ENCODE data around the gene TRPM2. TPM values are rescaled to one million over a fixed set of nuclear protein-coding genes. Genes with fewer than 3 reads are reported as not detected.

Gene TRPM2
- total RNA-seq, 4 donors from 2014 or later: 1.0 to 3.3 (median 3.1) TPM

- TF ChIP-seq CTCF (IDR thresholded peaks at IDR 0.05) (no peak), POLR2AphosphoS5 (IDR thresholded peaks at IDR 0.05) (no peak), EP300 (IDR thresholded peaks at IDR 0.05) (no peak), POLR2A (IDR thresholded peaks at IDR 0.05) (no peak)
- H3K9me3 ChIP-seq: no peaks in the 10 kb centered on the region
- H3K4me1 ChIP-seq: no peaks in the 10 kb centered on the region
- no peak overlapping the region for H3K4me3 ChIP-seq
- peaks cover 33% of the 10 kb centered on the region for H3K27me3 ChIP-seq
- H3K27ac ChIP-seq: no peak overlapping the region
- WGBS, 2 donors (ENCODE audit: low coverage in 1 of 2): 100% methylated on average over 1 of the region's 33 CpGs; no CpG with 5 or more reads in 1 of the 2 donors
- no peaks in the 10 kb centered on the region for H3K36me3 ChIP-seq
- ATAC-seq: no peak
Observed at GRCh38 chr21:44399151-44399954, 45.9 kb downstream of the TRPM2 start.

GRCh38 chr21:44399955-44400790, 46.8 kb downstream of the TRPM2 start:
- ATAC-seq: no peak
- Histone ChIP-seq H3K4me3 (no peak overlapping the region), H3K9me3 (no peaks in the 10 kb centered on the region), H3K27ac (no peak overlapping the region), H3K27me3 (peaks cover 27% of the 10 kb centered on the region), H3K4me1 (no peaks in the 10 kb centered on the region), H3K36me3 (no peaks in the 10 kb centered on the region)
- 95% methylated on average over 4 of the region's 25 CpGs; no CpG with 5 or more reads in 1 of the 2 donors for WGBS, 2 donors (ENCODE audit: low coverage in 1 of 2)
- no peak for TF ChIP-seq POLR2AphosphoS5 (IDR thresholded peaks at IDR 0.05)
- TF ChIP-seq CTCF (IDR thresholded peaks at IDR 0.05): no peak
- TF ChIP-seq POLR2A (IDR thresholded peaks at IDR 0.05): no peak
- no peak for TF ChIP-seq EP300 (IDR thresholded peaks at IDR 0.05)

- H3K27ac ChIP-seq: no peak overlapping the region
- TF ChIP-seq POLR2A (IDR thresholded peaks at IDR 0.05) (no peak), EP300 (IDR thresholded peaks at IDR 0.05) (no peak)
- H3K9me3 ChIP-seq: no peaks in the 10 kb centered on the region
- no peaks in the 10 kb centered on the region for H3K4me1 ChIP-seq
- no peak for ATAC-seq
- H3K36me3 ChIP-seq: no peaks in the 10 kb centered on the region
- H3K4me3 ChIP-seq: no peak overlapping the region
- H3K27me3 ChIP-seq: peaks cover 31% of the 10 kb centered on the region
- WGBS, 2 donors (ENCODE audit: low coverage in 1 of 2): 51 to 67% methylated on average over 1 to 3 of the region's 14 CpGs
Observed at GRCh38 chr21:44400791-44401385, 47.5 kb downstream of the TRPM2 start.

GRCh38 chr21:44401386-44402160, 48.2 kb downstream of the TRPM2 start:
- no peak for TF ChIP-seq CTCF (IDR thresholded peaks at IDR 0.05)
- TF ChIP-seq EP300 (IDR thresholded peaks at IDR 0.05): no peak
- no peak for TF ChIP-seq POLR2A (IDR thresholded peaks at IDR 0.05)
- TF ChIP-seq POLR2AphosphoS5 (IDR thresholded peaks at IDR 0.05): no peak
- Histone ChIP-seq H3K27ac (no peak overlapping the region), H3K4me1 (no peaks in the 10 kb centered on the region), H3K27me3 (peaks cover 38% of the 10 kb centered on the region), H3K9me3 (no peaks in the 10 kb centered on the region), H3K36me3 (no peaks in the 10 kb centered on the region), H3K4me3 (no peak overlapping the region)
- no peak for ATAC-seq
- 75 to 97% methylated on average over 6 to 14 of the region's 32 CpGs for WGBS, 2 donors (ENCODE audit: low coverage in 1 of 2)
